Glutamatergic neuron (in vitro differentiated cells): ENCODE data around the gene PARG. TPM values are rescaled to one million over a fixed set of nuclear protein-coding genes. Genes with fewer than 3 reads are reported as not detected.

ENCODE experiments used
- DNase-seq: peaks from one replicate; pipeline ENCODE4 v3.0.0; 2022
- H3K27ac Mint-ChIP-seq: one replicate; pipeline ENCODE4 v1.8.0; 2020; ENCODE audit warnings: mild to moderate bottlenecking, mixed read lengths, inconsistent platforms; ENCODE audit not compliant: unreplicated experiment
- H3K27me3 Mint-ChIP-seq: one replicate; pipeline ENCODE4 v1.8.0; 2020; ENCODE audit warnings: mild to moderate bottlenecking, moderate library complexity, mixed read lengths, inconsistent platforms; ENCODE audit not compliant: unreplicated experiment
- H3K36me3 Mint-ChIP-seq: one replicate; pipeline ENCODE4 v1.8.0; 2020; ENCODE audit warnings: mild to moderate bottlenecking, mixed read lengths, inconsistent platforms; ENCODE audit not compliant: unreplicated experiment
- H3K4me1 Mint-ChIP-seq: one replicate; pipeline ENCODE4 v1.8.0; 2020; ENCODE audit warnings: mild to moderate bottlenecking, low read depth, mixed read lengths, inconsistent platforms; ENCODE audit not compliant: unreplicated experiment
- H3K4me3 Mint-ChIP-seq: one replicate; pipeline ENCODE4 v1.8.0; 2020; ENCODE audit warnings: mild to moderate bottlenecking, mixed read lengths, inconsistent platforms; ENCODE audit not compliant: unreplicated experiment
- H3K9me3 Mint-ChIP-seq: one replicate; pipeline ENCODE4 v1.8.0; 2020; ENCODE audit warnings: mild to moderate bottlenecking, moderate library complexity, mixed read lengths, inconsistent platforms; ENCODE audit not compliant: unreplicated experiment
- CTCF ChIP-seq: fragments of 200-600 bp; sonication (generic); IDR thresholded peaks from one replicate; pipeline ENCODE4 v1.5.0; 2021; ENCODE audit not compliant: partially characterized antibody, unreplicated experiment
- total RNA-seq: library from RNA; stranded (reverse); fragmentation: NEBNext Ultra II Directional; extraction: Animal tissue kit (Norgen Biotek cat#: 25700); gene quantifications from one replicate; pipeline ENCODE4 v1.2.1, GENCODE V29; 2021; ENCODE audit not compliant: unreplicated experiment

The PARG gene
- total RNA-seq, 1 donor from 2014 or later, result 53.3 TPM

- no peak for TF ChIP-seq CTCF
- Mint-ChIP-seq H3K9me3 (no peaks in the 10 kb centered on the region), H3K4me1 (no peaks in the 10 kb centered on the region), H3K4me3 (no peak overlapping the region), H3K36me3 (peaks cover 7% of the 10 kb centered on the region), H3K27me3 (no peaks in the 10 kb centered on the region), H3K27ac (no peak overlapping the region)
- DNase-seq, result no peak
These were observed 137.8 kb downstream of the PARG start for GRCh38 chr10:49803988-49804387.

- H3K36me3 Mint-ChIP-seq, result no peaks in the 10 kb centered on the region
- H3K4me1 Mint-ChIP-seq, result no peaks in the 10 kb centered on the region
- DNase-seq, result no peak
- H3K4me3 Mint-ChIP-seq, result no peak overlapping the region
- no peak overlapping the region for H3K27ac Mint-ChIP-seq
- no peak for TF ChIP-seq CTCF
- H3K27me3 Mint-ChIP-seq, result no peaks in the 10 kb centered on the region
- H3K9me3 Mint-ChIP-seq, result peaks cover 2% of the 10 kb centered on the region
These were observed 143.6 kb downstream of the PARG start for GRCh38 chr10:49798275-49798674.

- TF ChIP-seq CTCF, result no peak
- Mint-ChIP-seq H3K4me3 (no peak overlapping the region), H3K36me3 (no peaks in the 10 kb centered on the region), H3K9me3 (peaks cover 2% of the 10 kb centered on the region), H3K27ac (no peak overlapping the region), H3K4me1 (no peaks in the 10 kb centered on the region), H3K27me3 (no peaks in the 10 kb centered on the region)
- no peak for DNase-seq
These were observed 150.7 kb downstream of the PARG start for GRCh38 chr10:49791100-49791499.

GRCh38 chr10:49784681-49785080, 157.1 kb downstream of the PARG start:
- peaks cover 9% of the 10 kb centered on the region for H3K27me3 Mint-ChIP-seq
- H3K27ac Mint-ChIP-seq, result peak overlapping the region; percentile 48
- no peak for TF ChIP-seq CTCF
- no peaks in the 10 kb centered on the region for H3K9me3 Mint-ChIP-seq
- peak overlapping the region; percentile 37 for H3K4me3 Mint-ChIP-seq
- H3K4me1 Mint-ChIP-seq, result peaks cover 27% of the 10 kb centered on the region
- no peaks in the 10 kb centered on the region for H3K36me3 Mint-ChIP-seq
- DNase-seq, result peak; percentile 34

- Mint-ChIP-seq H3K36me3 (no peaks in the 10 kb centered on the region), H3K4me1 (peaks cover 27% of the 10 kb centered on the region), H3K27me3 (peaks cover 9% of the 10 kb centered on the region), H3K4me3 (peak overlapping the region; percentile 69), H3K9me3 (no peaks in the 10 kb centered on the region), H3K27ac (peak overlapping the region; percentile 48)
- no peak for DNase-seq
- TF ChIP-seq CTCF, result no peak
These were observed 158.2 kb downstream of the PARG start for GRCh38 chr10:49783645-49784044.
